ENCODE results near the gene CDT1.

GRCh38 chr16:88855176-88855575, 51.6 kb downstream of the CDT1 start:
- TF ChIP-seq CTCF (conservative IDR thresholded peaks at IDR 0.05; ENCODE audit: low read depth in 2 of 2) (no peak), POLR2AphosphoS5 (IDR thresholded peaks at IDR 0.05; ENCODE audit: low read depth) (no peak), EZH2 (IDR thresholded peaks at IDR 0.05; ENCODE audit: low read depth, unreplicated experiment) (no peak)
